HFF-Myc (cell line): ENCODE data around the gene EFNA4.

Experiments used
- DNase-seq: peaks from one replicate; pipeline ENCODE4 v3.0.0-alpha.2; 2011; ENCODE audit warnings: low read depth; ENCODE audit errors: extremely low read depth
- H3K4me3 ChIP-seq: replicated peaks from 2 replicates; pipeline ENCODE4 v1.5.1; 2011; ENCODE audit warnings: low read depth, mild to moderate bottlenecking, control low read depth, low read length
- CTCF ChIP-seq: IDR thresholded peaks from 2 replicates; pipeline ENCODE4 v1.5.1; 2012; ENCODE audit warnings: mild to moderate bottlenecking, low read depth, low read length, control low read depth; ENCODE audit errors: missing control alignments

The EFNA4 gene

GRCh38 chr1:155039308-155039669 is 24.3 kb upstream of the EFNA4 start:
- no peak for DNase-seq

GRCh38 chr1:155040358-155041093 is 23.0 kb upstream of the EFNA4 start:
- no peak overlapping the region for H3K4me3 ChIP-seq
- DNase-seq: no peak
- no peak for TF ChIP-seq CTCF

More at GRCh38 chr1:155039308-155039669, 24.3 kb upstream of the EFNA4 start:
- H3K4me3 ChIP-seq: no peak overlapping the region
- no peak for TF ChIP-seq CTCF

- no peak for TF ChIP-seq CTCF
- no peak overlapping the region for H3K4me3 ChIP-seq
- no peak for DNase-seq
These were observed 20.8 kb upstream of the EFNA4 start for GRCh38 chr1:155042789-155043188.

- no peak for DNase-seq
- no peak for TF ChIP-seq CTCF
- no peak overlapping the region for H3K4me3 ChIP-seq
These were observed 20.2 kb upstream of the EFNA4 start for GRCh38 chr1:155043301-155043702.

- TF ChIP-seq CTCF: no peak
- no peak overlapping the region for H3K4me3 ChIP-seq
- DNase-seq: no peak
These were observed 19.7 kb upstream of the EFNA4 start for GRCh38 chr1:155043793-155044192.

- DNase-seq: no peak
- TF ChIP-seq CTCF: no peak
- H3K4me3 ChIP-seq: no peak overlapping the region
These were observed 19.2 kb upstream of the EFNA4 start for GRCh38 chr1:155044365-155044764.
